Stimulated activated CD8-positive, alpha-beta memory T cell treated with anti-CD3 and anti-CD28 coated beads, Interleukin-7, amount 100 ng/mL, for 48 hours (primary cell): ENCODE results near the gene PTPRN2.
"Not testable (repeated sequence)": the region's sequence is repeated elsewhere in the genome, so short reads cannot be mapped to it uniquely, and the experiment has no call there.

Experiments used
- DNase-seq, 2 donors: peaks; one replicate each; pipeline ENCODE4 v3.0.0-alpha.2; 2020; ENCODE audit warnings: low read depth in 1 of 2; ENCODE audit errors: extremely low read depth in 1 of 2

PTPRN2 gene

GRCh38 chr7:157853789-157854065 lies 733.9 kb downstream of the PTPRN2 start:
- no peak for DNase-seq

- DNase-seq = no peak
These were observed 734.4 kb downstream of the PTPRN2 start for GRCh38 chr7:157853076-157853788.

- DNase-seq = peak; percentile 32 to 78
These were observed 736.0 kb downstream of the PTPRN2 start for GRCh38 chr7:157851501-157852067.

- DNase-seq = no peak
These were observed 736.9 kb downstream of the PTPRN2 start for GRCh38 chr7:157850481-157851444.

GRCh38 chr7:157849726-157850125 lies 737.9 kb downstream of the PTPRN2 start:
- no peak for DNase-seq

GRCh38 chr7:157849341-157849596 lies 738.4 kb downstream of the PTPRN2 start:
- no peak for DNase-seq

GRCh38 chr7:157848508-157849340 lies 738.9 kb downstream of the PTPRN2 start:
- no peak for DNase-seq

- DNase-seq = not testable (repeated sequence)
These were observed 739.7 kb downstream of the PTPRN2 start for GRCh38 chr7:157847756-157848487.

GRCh38 chr7:157846746-157847145 lies 740.9 kb downstream of the PTPRN2 start:
- DNase-seq = not testable (repeated sequence)

GRCh38 chr7:157846271-157846670 lies 741.4 kb downstream of the PTPRN2 start:
- no peak for DNase-seq

GRCh38 chr7:157845203-157845835 lies 742.3 kb downstream of the PTPRN2 start:
- no peak for DNase-seq

- DNase-seq = no peak
These were observed 743.0 kb downstream of the PTPRN2 start for GRCh38 chr7:157844611-157845010.

- no peak for DNase-seq
These were observed 743.5 kb downstream of the PTPRN2 start for GRCh38 chr7:157844141-157844540.

- DNase-seq = no peak
These were observed 744.1 kb downstream of the PTPRN2 start for GRCh38 chr7:157843336-157844140.

- no peak for DNase-seq
These were observed 745.8 kb downstream of the PTPRN2 start for GRCh38 chr7:157841773-157842370.

- no peak for DNase-seq
These were observed 746.5 kb downstream of the PTPRN2 start for GRCh38 chr7:157840914-157841772.

- no peak for DNase-seq
These were observed 747.3 kb downstream of the PTPRN2 start for GRCh38 chr7:157840174-157840913.
